ENCODE data around the gene FHOD1.

Gene FHOD1

GRCh38 chr16:67277294-67277998 lies 30.2 kb upstream of the FHOD1 start:
- DNase-seq, result no peak

- no peak for DNase-seq
Measured at GRCh38 chr16:67275321-67275720, 28.0 kb upstream of the FHOD1 start.

GRCh38 chr16:67271446-67271845 lies 24.2 kb upstream of the FHOD1 start:
- no peak for DNase-seq

- no peak for DNase-seq
Measured at GRCh38 chr16:67270931-67271338, 23.7 kb upstream of the FHOD1 start.

- DNase-seq, result no peak
Measured at GRCh38 chr16:67269766-67270165, 22.5 kb upstream of the FHOD1 start.

GRCh38 chr16:67268136-67268579 lies 20.9 kb upstream of the FHOD1 start:
- DNase-seq, result no peak

- DNase-seq, result no peak
Measured at GRCh38 chr16:67265834-67266233, 18.6 kb upstream of the FHOD1 start.

GRCh38 chr16:67264866-67265265 lies 17.6 kb upstream of the FHOD1 start:
- no peak for DNase-seq

GRCh38 chr16:67264277-67264676 lies 17.0 kb upstream of the FHOD1 start:
- no peak for DNase-seq

GRCh38 chr16:67263201-67263600 lies 15.9 kb upstream of the FHOD1 start:
- DNase-seq, result no peak

- no peak for DNase-seq
Measured at GRCh38 chr16:67260426-67261063, 13.3 kb upstream of the FHOD1 start.

- DNase-seq, result no peak
Measured at GRCh38 chr16:67259705-67260104, 12.4 kb upstream of the FHOD1 start.

GRCh38 chr16:67258161-67258835 lies 11.0 kb upstream of the FHOD1 start:
- no peak for DNase-seq

- no peak for DNase-seq
Measured at GRCh38 chr16:67257486-67258160, 10.3 kb upstream of the FHOD1 start.

GRCh38 chr16:67256701-67257230 lies 9.5 kb upstream of the FHOD1 start:
- DNase-seq, result no peak

GRCh38 chr16:67255553-67256221 lies 8.4 kb upstream of the FHOD1 start:
- DNase-seq, result no peak

GRCh38 chr16:67254801-67255552 lies 7.7 kb upstream of the FHOD1 start:
- DNase-seq, result no peak

- no peak for DNase-seq
Measured at GRCh38 chr16:67252609-67253497, 5.6 kb upstream of the FHOD1 start.

GRCh38 chr16:67250045-67250327 lies 2.7 kb upstream of the FHOD1 start:
- DNase-seq, result no peak

GRCh38 chr16:67249178-67250044 lies 2.1 kb upstream of the FHOD1 start:
- DNase-seq, result no peak
